H9 (cell line): ENCODE data around the gene NNT. TPM values are rescaled to one million over a fixed set of nuclear protein-coding genes. Genes with fewer than 3 reads are reported as not detected.

ENCODE experiments used
- DNase-seq: peaks from one replicate; pipeline ENCODE4 v3.0.0-alpha.2; 2017
- H2AFZ ChIP-seq: one replicate; pipeline ENCODE4 v1.6.1; 2013; ENCODE audit warnings: mild to moderate bottlenecking, low read length, control low read depth, moderate library complexity
- H2AK5ac ChIP-seq: 2 replicates; pipeline ENCODE4 v1.6.1; 2013; ENCODE audit warnings: low read length, control low read depth, mixed read lengths; ENCODE audit not compliant: insufficient read length
- H2BK120ac ChIP-seq: one replicate; pipeline ENCODE4 v1.6.1; 2013; ENCODE audit warnings: low read depth, mild to moderate bottlenecking, low read length, control low read depth, inconsistent platforms; ENCODE audit not compliant: poor library complexity, severe bottlenecking
- H2BK12ac ChIP-seq: 2 replicates; pipeline ENCODE4 v1.6.1; 2013; ENCODE audit warnings: low read length, control low read depth, mixed read lengths, low read depth; ENCODE audit not compliant: insufficient read length
- H2BK15ac ChIP-seq: 2 replicates; pipeline ENCODE4 v1.6.1; 2013; ENCODE audit warnings: low read depth, low read length, control low read depth
- H2BK20ac ChIP-seq: one replicate; pipeline ENCODE4 v1.6.1; 2013; ENCODE audit warnings: low read depth, mild to moderate bottlenecking, low read length, control low read depth, inconsistent platforms; ENCODE audit not compliant: poor library complexity, severe bottlenecking
- H2BK5ac ChIP-seq: 2 replicates; pipeline ENCODE4 v1.6.1; 2013; ENCODE audit warnings: low read length, control low read depth, mixed read lengths; ENCODE audit not compliant: insufficient read length
- H3K14ac ChIP-seq: 2 replicates; pipeline ENCODE4 v1.6.1; 2013; ENCODE audit warnings: low read length, control low read depth; ENCODE audit not compliant: insufficient read depth
- H3K18ac ChIP-seq: 2 replicates; pipeline ENCODE4 v1.6.1; 2013; ENCODE audit warnings: low read depth, mild to moderate bottlenecking, mixed read lengths, low read length, control low read depth; ENCODE audit not compliant: insufficient read length
- H3K23ac ChIP-seq: 2 replicates; pipeline ENCODE4 v1.6.1; 2013; ENCODE audit warnings: low read length, control low read depth, mixed read lengths, low read depth; ENCODE audit not compliant: insufficient read length
- H3K23me2 ChIP-seq: 2 replicates; pipeline ENCODE4 v1.6.1; 2013; ENCODE audit warnings: low read depth, mild to moderate bottlenecking, mixed read lengths, low read length, control low read depth; ENCODE audit not compliant: insufficient read length, poor library complexity, severe bottlenecking
- H3K27ac ChIP-seq: 2 replicates; pipeline ENCODE4 v1.5.1; 2013; ENCODE audit warnings: low read length, control low read depth, mixed read lengths, low read depth; ENCODE audit not compliant: insufficient read length
- H3K27me3 ChIP-seq: 2 replicates; pipeline ENCODE4 v1.6.1; 2013; ENCODE audit warnings: low read length, control low read depth, inconsistent platforms; ENCODE audit not compliant: insufficient read depth
- H3K4ac ChIP-seq: 2 replicates; pipeline ENCODE4 v1.6.1; 2013; ENCODE audit warnings: low read depth, mild to moderate bottlenecking, control low read depth, inconsistent platforms, low read length, moderate library complexity
- H3K4me1 ChIP-seq: 2 replicates; pipeline ENCODE4 v1.6.1; 2013; ENCODE audit warnings: low read length, control low read depth, inconsistent platforms; ENCODE audit not compliant: insufficient read depth
- H3K4me2 ChIP-seq: 2 replicates; pipeline ENCODE4 v1.6.1; 2013; ENCODE audit warnings: low read length, control low read depth, mixed read lengths; ENCODE audit not compliant: insufficient read length, insufficient read depth
- H3K56ac ChIP-seq: 2 replicates; pipeline ENCODE4 v1.6.1; 2013; ENCODE audit warnings: low read depth, mild to moderate bottlenecking, mixed read lengths, low read length, control low read depth; ENCODE audit not compliant: insufficient read length
- H3K79me1 ChIP-seq: 2 replicates; pipeline ENCODE4 v1.6.1; 2013; ENCODE audit warnings: low read depth, mild to moderate bottlenecking, moderate library complexity, low read length, control low read depth, inconsistent platforms; ENCODE audit not compliant: insufficient read depth, poor library complexity, severe bottlenecking
- H3K79me2 ChIP-seq: 2 replicates; pipeline ENCODE4 v1.6.1; 2013; ENCODE audit warnings: low read length, control low read depth, inconsistent platforms; ENCODE audit not compliant: insufficient read depth
- H3K9ac ChIP-seq: 2 replicates; pipeline ENCODE4 v1.6.1; 2013; ENCODE audit warnings: low read length, control low read depth, mixed read lengths; ENCODE audit not compliant: insufficient read length; ENCODE audit errors: extremely low read depth
- H3K9me3 ChIP-seq: one replicate; pipeline ENCODE4 v1.6.1; 2013; ENCODE audit warnings: low read depth, low read length, inconsistent platforms; ENCODE audit not compliant: control insufficient read depth
- H3T11ph ChIP-seq: one replicate; pipeline ENCODE4 v1.6.1; 2013; ENCODE audit warnings: mild to moderate bottlenecking, low read length, control low read depth, inconsistent platforms
- H4K20me1 ChIP-seq: one replicate; pipeline ENCODE4 v1.6.1; 2013; ENCODE audit not compliant: control insufficient read depth, insufficient read length, insufficient read depth
- H4K5ac ChIP-seq: 2 replicates; pipeline ENCODE4 v1.6.1; 2013; ENCODE audit warnings: low read depth, mild to moderate bottlenecking, mixed read lengths, low read length, control low read depth; ENCODE audit not compliant: insufficient read length
- H4K8ac ChIP-seq: replicated peaks from 2 replicates; pipeline ENCODE4 v1.6.1; 2013; ENCODE audit warnings: low read length, control low read depth, mixed read lengths, low read depth; ENCODE audit not compliant: insufficient read length
- H4K91ac ChIP-seq: 2 replicates; pipeline ENCODE4 v1.6.1; 2013; ENCODE audit warnings: low read depth, mild to moderate bottlenecking, moderate library complexity, mixed read lengths, low read length, control low read depth; ENCODE audit not compliant: insufficient read length
- H3K27ac Mint-ChIP-seq, 3 experiments: 2 replicates in 2 of 3; 3 replicates in 1 of 3; pipeline ENCODE4 v1.8.0; 2020 to 2021; ENCODE audit warnings: mixed read lengths in 3 of 3, mild to moderate bottlenecking in 1 of 3, moderate library complexity in 1 of 3
- H3K27me3 Mint-ChIP-seq: 2 replicates; pipeline ENCODE4 v1.8.0; 2021; ENCODE audit warnings: low read depth, mild to moderate bottlenecking, moderate library complexity, mixed read lengths
- H3K36me3 Mint-ChIP-seq, 3 experiments: 2 replicates in 2 of 3; 3 replicates in 1 of 3; pipeline ENCODE4 v1.8.0; 2020 to 2021; ENCODE audit warnings: low read depth in 3 of 3, mixed read lengths in 3 of 3; ENCODE audit not compliant: insufficient read depth in 1 of 3
- H3K4me1 Mint-ChIP-seq, 2 experiments: 2 replicates each; pipeline ENCODE4 v1.8.0; 2020; ENCODE audit warnings: mixed read lengths in 2 of 2
- H3K4me3 Mint-ChIP-seq, 2 experiments: 2 replicates in 1 of 2; 3 replicates in 1 of 2; pipeline ENCODE4 v1.8.0; 2020 to 2021; ENCODE audit warnings: mild to moderate bottlenecking in 2 of 2, mixed read lengths in 2 of 2, moderate library complexity in 1 of 2
- H3K9me3 Mint-ChIP-seq, 2 experiments: 2 replicates in 1 of 2; 3 replicates in 1 of 2; pipeline ENCODE4 v1.8.0; 2020; ENCODE audit warnings: mild to moderate bottlenecking in 2 of 2, mixed read lengths in 2 of 2, moderate library complexity in 1 of 2
- total RNA-seq: library from RNA; stranded (reverse); gene quantifications from 2 replicates; pipeline ENCODE4 v1.2.1, GENCODE V29; 2021
- TF ChIP-seq, protein P1 (sequence below): fragments of 200-600 bp; sonication (generic); conservative IDR thresholded peaks from 3 replicates; pipeline ENCODE4 v1.8.0; 2021; ENCODE audit warnings: antibody characterized with exemption, mild to moderate bottlenecking

NNT gene
- total RNA-seq, 1 experiment from 2014 or later = 27.6 TPM

DNA sequence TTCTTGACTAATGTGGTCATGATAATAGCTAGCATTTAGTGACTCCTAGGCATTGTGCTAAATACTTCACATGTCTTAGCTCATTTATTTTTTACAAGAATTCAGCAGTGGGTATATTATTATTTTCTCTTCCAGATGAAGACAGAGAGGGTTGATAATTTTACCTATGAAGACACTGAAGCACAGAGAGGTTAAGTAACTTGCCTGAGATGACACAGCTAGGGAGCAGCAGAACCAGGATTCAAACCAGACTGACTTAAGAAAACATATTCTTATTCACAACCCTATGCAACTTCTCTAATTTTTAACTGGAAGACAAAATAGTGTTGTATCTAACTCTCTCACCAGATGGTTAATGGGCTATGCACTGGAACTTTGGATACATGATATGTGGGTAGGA lies 44.8 kb downstream of the NNT start:
- Histone ChIP-seq H2AFZ (no peak overlapping the region), H2BK120ac (no peak overlapping the region), H3K79me1 (no peaks in the 10 kb centered on the region), H2BK5ac (no peak overlapping the region), H3K27me3 (no peaks in the 10 kb centered on the region), H2AK5ac (no peak overlapping the region), H4K20me1 (no peaks in the 10 kb centered on the region), H4K8ac (no peak overlapping the region), H3K27ac (no peak overlapping the region), H2BK20ac (no peak overlapping the region), H4K91ac (no peak overlapping the region), H4K5ac (no peak overlapping the region), H2BK12ac (no peak overlapping the region), H3K9ac (no peak overlapping the region), H3K79me2 (no peaks in the 10 kb centered on the region), H3K23me2 (no peaks in the 10 kb centered on the region), H3K18ac (no peak overlapping the region), H3K23ac (no peak overlapping the region), H3K56ac (no peak overlapping the region), H3K9me3 (no peaks in the 10 kb centered on the region), H3K4me1 (no peaks in the 10 kb centered on the region), H3K4me2 (no peak overlapping the region), H3T11ph (no peak overlapping the region), H2BK15ac (no peak overlapping the region), H3K14ac (no peak overlapping the region), H3K4ac (no peak overlapping the region)
- Mint-ChIP-seq H3K9me3 (no peaks in the 10 kb centered on the region), H3K27ac (no peak overlapping the region), H3K36me3 (peaks cover 0 to 13% (median 0%) of the 10 kb centered on the region in 3 experiments; a peak in 3 of 7 replicates), H3K4me3 (no peak overlapping the region), H3K4me1 (no peaks in the 10 kb centered on the region), H3K27me3 (no peaks in the 10 kb centered on the region)
- no peak for DNase-seq
- TF ChIP-seq, protein P1, sequence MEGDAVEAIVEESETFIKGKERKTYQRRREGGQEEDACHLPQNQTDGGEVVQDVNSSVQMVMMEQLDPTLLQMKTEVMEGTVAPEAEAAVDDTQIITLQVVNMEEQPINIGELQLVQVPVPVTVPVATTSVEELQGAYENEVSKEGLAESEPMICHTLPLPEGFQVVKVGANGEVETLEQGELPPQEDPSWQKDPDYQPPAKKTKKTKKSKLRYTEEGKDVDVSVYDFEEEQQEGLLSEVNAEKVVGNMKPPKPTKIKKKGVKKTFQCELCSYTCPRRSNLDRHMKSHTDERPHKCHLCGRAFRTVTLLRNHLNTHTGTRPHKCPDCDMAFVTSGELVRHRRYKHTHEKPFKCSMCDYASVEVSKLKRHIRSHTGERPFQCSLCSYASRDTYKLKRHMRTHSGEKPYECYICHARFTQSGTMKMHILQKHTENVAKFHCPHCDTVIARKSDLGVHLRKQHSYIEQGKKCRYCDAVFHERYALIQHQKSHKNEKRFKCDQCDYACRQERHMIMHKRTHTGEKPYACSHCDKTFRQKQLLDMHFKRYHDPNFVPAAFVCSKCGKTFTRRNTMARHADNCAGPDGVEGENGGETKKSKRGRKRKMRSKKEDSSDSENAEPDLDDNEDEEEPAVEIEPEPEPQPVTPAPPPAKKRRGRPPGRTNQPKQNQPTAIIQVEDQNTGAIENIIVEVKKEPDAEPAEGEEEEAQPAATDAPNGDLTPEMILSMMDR = no peak
